Cardiac ventricle fibroblast (primary cell): ENCODE data around the gene CIAPIN1. TPM values are rescaled to one million over a fixed set of nuclear protein-coding genes. Genes with fewer than 3 reads are reported as not detected.

Experiments
- total RNA-seq: library from RNA; depleted of rRNA; stranded (reverse); fragments of >200 nt; gene quantifications from 2 replicates; pipeline ENCODE4 v1.2.3, GENCODE V29; 2015

The CIAPIN1 gene
- total RNA-seq: 22.4 and 22.9 TPM in 2 replicates

DNA sequence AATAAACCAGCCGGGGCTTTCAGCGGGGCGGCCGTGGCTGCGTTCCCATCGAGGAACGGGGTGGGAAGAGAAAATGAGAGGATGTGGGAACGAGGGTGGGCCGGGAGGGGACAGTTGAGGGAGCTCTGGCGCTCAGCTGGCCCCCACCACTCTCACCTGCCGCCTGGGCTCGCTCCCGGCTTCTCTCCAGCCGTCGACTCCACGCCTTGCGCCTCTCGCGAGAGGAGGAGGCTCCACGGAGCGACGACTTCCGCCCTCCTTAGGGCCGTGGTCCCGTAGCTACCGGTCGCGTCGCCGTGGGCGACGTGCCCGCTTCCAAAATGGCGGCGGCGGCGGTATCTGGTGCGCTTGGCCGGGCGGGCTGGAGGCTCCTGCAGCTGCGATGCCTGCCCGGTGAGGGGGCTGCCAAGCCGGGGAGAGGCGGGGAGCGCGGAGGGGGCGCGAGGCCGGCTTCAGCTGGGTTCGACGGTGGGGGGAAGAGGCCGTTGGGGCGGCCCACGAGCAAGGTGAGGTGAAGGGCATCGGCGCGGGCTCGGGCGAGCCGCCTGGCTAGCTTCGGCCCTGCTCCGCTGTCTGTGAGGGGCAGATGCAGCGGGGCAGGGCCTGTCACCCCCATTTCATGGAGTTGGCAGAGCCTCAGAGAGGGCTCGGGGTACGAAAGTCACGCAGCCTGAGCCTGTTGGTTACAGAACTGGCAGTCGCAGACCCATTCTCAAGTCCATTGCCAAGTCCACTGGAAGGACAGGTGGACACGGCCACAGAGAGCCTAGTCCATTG is at the start of gene CIAPIN1, which contains the start of gene COQ9:
TSS of gene CIAPIN1 (minus strand) at position 200 of the 777 bp plus-strand sequence. CDS start 6,457 bp downstream, outside the sequence.
TSS of gene COQ9 (plus strand) at position 294 of the 777 bp plus-strand sequence. CDS start at position 321, 27 bp downstream.

DNA sequence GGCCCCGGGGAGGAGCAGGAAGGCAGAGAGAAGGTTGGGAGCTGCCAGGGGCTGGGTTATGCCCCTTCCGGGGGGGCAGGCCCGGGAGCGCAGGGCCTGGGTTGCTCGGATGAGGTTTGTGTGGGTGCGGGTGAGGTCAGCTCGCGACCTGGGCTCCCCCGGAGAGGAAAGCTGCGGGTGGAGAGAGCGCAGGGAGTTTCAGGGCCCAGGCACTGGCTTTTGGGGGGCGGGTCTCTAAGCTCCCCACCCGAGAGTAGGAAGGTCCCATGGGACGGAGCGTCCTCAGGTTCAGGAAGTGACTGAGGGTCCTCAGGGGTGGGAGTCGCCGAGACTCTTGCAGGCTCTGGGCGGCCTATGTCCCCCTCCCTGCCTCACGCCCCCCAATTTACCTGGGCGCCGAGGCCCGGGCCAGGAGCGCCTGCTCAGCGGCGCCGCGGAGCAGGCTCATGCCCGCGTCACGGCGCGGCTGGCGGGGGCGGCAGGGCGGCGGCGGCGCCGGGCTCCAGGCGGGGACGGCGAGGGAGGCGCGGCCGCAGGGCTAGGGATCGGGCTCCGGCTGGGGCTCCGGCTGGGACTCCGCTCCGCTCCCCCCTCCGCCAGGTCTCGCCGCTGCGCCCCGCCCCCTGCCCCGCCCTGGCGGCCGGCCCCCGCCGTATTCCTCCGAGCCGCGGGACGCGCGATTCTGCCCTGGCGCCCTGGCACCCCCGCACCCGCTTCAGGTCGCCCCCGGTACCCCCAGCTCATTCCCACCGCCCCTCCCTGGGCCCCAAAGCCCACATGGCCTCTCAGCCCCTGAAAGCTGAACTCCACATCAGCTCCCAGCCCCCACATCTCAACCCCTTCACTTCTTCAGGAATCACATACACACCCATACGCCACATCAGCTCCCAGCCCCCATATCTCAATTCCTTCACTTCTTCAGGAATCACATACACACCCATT is 39.0 kb upstream of the CIAPIN1 start, which contains the start of gene DOK4:
TSS of gene DOK4 (minus strand) at position 578 of the 942 bp plus-strand sequence. CDS start 6,986 bp downstream, outside the sequence.

DNA sequence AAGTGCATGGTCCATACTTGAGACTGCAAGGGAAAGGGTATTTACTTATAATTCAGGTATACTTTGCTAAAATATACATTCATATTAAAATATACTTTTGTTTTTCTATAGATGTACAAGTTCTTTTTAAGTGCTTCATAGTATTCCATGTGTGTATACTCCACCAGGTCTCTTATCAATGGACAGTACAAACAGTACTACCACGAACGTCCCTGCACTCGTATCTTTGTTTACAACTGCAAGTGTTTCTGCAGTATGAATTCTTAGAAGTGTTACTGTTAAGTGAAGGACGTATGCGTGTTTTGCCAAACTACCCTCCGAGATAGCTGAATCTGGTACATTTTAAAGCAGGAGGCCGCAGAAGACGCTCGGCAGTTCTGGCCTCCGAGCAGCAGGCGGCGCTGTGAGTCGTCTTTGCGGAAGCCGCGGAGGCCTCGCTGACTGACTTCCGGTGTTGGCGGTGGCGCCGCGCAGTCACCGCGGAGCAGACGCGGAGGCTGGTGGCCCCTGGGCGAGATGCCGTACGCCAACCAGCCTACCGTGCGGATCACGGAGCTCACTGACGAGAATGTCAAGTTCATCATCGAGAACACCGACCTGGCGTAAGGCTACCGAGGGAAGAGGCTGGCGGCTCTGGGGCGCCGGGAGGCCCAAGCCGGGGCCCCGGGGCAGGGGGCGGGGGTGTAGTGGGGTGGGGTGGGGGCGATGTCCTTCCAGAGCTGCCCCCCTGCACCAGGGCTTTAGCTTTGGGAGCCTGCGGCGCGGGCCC is 15.2 kb upstream of the CIAPIN1 start, which contains the start of gene POLR2C:
TSS of gene POLR2C (plus strand) at position 471 of the 769 bp plus-strand sequence. CDS start at position 517, 46 bp downstream.

DNA sequence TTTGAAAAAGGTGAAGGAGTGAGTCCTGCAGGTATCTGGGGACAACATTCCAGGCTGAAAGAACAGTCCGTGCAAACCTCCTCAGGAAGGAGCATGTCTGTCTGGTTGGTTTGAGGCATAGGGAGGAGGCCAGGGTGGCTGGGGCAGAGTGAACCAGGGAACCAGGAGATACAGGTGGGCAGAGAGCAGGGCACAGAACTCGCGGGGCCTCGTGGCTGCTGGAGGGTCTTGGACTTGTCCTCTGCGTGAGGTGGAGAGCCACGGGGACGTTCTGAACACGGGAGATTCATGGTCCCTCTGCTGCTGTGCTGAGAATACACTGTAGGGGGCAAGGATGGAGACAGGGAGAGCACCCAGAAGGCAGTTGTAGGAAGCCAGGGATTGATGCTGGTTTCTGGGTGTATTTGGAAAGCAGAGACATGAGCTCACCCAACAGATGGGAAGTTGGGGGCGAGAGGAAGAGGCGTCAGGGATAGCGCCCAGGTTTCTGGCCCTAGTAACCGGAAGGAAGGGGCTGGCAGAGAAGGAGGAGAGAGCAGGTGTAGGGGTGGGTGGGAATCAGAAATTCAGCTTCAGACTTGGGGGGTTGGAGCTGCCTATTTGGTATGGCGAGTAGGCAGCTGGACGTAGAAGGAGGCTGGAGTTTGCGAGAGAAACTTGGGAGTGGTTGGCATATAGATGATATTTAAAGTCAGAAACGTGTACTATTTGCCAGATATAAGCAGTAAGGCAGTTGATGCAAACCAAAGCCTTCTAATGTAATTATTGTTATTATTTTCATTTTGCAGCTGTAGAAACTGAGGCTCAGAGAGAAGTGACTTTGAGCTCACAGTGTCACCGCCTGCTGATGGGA is 43.0 kb downstream of the CIAPIN1 start, which contains the start of gene CCL17:
TSS of gene CCL17 (plus strand) at position 803 of the 853 bp plus-strand sequence. CDS start 9,166 bp downstream, outside the sequence.

Other genes with a start within 250 kb of the CIAPIN1 start
- gene ARL2BP, start 202.1 kb downstream of the CIAPIN1 start, total RNA-seq: 50.4 and 69.6 TPM in 2 replicates
- 0.20 and 0.37 TPM in 2 replicates for gene PLLP, start 162.7 kb downstream of the CIAPIN1 start, total RNA-seq
- not detected in 2 replicates for gene CCL22, start 88.6 kb downstream of the CIAPIN1 start, total RNA-seq
- gene CX3CL1, start 74.9 kb downstream of the CIAPIN1 start, total RNA-seq: 3.4 and 5.6 TPM in 2 replicates
- not detected in 2 replicates for gene CCL17, start 42.6 kb downstream of the CIAPIN1 start, total RNA-seq
- gene COQ9, start 94 bp upstream of the CIAPIN1 start, total RNA-seq: 28.6 and 29.6 TPM in 2 replicates
- gene POLR2C, start 15.3 kb upstream of the CIAPIN1 start, total RNA-seq: 60.8 and 73.7 TPM in 2 replicates
- 39.1 and 54.1 TPM in 2 replicates for gene DOK4, start 39.1 kb upstream of the CIAPIN1 start, total RNA-seq
- 22.7 and 23.3 TPM in 2 replicates for gene CCDC102A, start 89.2 kb upstream of the CIAPIN1 start, total RNA-seq
- gene ADGRG5, start 95.3 kb upstream of the CIAPIN1 start, total RNA-seq: not detected in 2 replicates
- gene ADGRG1, start 181.2 kb upstream of the CIAPIN1 start, total RNA-seq: 1.7 and 5.0 TPM in 2 replicates
- gene ADGRG3, start 220.9 kb upstream of the CIAPIN1 start, total RNA-seq: not detected in 2 replicates
- gene DRC7, start 247.4 kb upstream of the CIAPIN1 start, total RNA-seq: 0.34 TPM in 1 of 2 replicates, not detected in the other